DMS153 (cell line): ENCODE measurements around the gene ZNF681.
"Not testable (repeated sequence)": the region's sequence is repeated elsewhere in the genome, so short reads cannot be mapped to it uniquely, and the experiment has no call there.

Experiments
- DNase-seq: peaks from one replicate; lab custom pipeline; 2025; lab: John Stamatoyannopoulos, UW

ZNF681 gene

DNA sequence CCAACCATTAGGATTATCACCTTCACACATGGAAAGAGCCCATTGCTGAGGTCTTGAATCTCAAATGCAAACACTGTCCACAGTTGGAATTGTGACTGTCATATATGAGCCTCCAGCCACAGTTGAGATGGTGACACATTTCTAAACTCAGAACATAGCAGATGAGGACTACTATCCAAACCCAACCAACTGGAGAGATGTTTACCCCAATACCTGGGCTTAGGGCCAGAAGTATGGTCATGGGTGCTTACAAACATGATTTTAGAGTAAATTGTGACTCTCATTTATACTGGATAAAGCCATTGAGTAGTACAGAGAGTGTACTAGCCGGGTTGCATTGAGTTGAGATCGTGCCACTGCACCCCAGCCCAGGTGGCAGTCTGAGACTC lies 14.0 kb upstream of the ZNF681 start:
- DNase-seq = no peak

DNA sequence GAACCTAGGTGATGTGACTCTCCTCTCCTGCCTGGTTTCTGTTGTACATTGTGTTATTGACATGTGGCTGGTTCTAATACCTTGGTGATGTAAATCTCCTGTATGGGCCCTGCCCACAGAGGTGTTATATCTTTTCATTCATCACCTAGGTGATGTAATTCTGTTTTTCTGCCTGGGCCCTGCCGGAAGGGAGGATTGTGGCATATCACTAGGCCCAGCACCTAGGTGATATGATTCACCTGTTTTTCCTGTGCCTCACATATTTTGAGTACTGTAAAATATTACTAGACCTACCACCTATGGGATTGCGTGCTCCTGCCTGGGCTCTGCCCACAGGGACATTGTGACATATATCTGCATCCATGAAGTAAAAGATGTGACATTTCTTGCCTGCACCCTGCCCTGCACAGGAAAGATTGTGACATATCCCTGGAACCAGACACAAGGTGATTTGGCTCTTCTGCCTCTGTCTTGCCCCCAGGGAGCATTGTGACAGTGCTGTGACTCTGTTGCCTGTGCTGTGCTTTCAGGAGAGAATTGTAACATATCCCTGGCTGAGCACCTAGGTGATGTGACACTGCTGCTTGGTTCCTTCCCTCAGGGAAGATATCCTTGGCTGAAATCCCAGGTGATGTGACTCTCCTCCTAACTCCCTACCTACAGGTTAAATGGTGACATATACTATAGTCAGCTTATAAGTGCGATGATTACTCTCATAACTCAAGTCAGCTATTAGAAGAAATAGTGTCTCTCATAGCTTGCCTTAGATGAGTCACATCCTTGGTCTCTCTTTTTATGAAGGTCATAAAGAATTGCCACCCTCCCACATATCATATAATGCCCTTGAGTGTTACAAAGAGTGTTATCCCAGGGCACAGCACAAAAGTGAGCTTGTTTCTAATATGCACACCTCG lies 13.3 kb upstream of the ZNF681 start:
- DNase-seq = no peak

DNA sequence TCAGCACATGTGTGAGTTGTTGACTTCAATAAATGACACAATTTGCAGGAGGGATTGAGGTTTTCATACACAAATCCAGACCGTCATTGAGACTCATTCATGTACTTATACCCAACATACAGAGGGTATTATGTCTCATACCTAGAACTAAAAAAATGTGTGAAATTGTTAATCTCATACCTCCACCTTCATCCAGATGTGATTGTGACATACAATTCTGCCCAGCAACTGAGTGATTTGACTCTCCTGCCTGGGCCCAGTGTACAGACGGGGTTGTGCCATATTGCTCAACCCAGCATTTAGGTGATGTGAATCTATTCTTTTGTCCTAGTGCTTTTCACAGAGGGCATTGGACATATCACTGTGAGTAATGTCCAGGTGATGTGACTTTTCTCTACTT lies 12.6 kb upstream of the ZNF681 start:
- no peak for DNase-seq

GRCh38 chr19:23770672-23771250 lies 12.1 kb upstream of the ZNF681 start:
- DNase-seq = no peak

- DNase-seq = no peak
Measured at GRCh38 chr19:23769691-23770468, 11.2 kb upstream of the ZNF681 start.

- DNase-seq = no peak
Measured at GRCh38 chr19:23766951-23767350, 8.3 kb upstream of the ZNF681 start.

- no peak for DNase-seq
Measured at GRCh38 chr19:23764781-23765180, 6.1 kb upstream of the ZNF681 start.

DNA sequence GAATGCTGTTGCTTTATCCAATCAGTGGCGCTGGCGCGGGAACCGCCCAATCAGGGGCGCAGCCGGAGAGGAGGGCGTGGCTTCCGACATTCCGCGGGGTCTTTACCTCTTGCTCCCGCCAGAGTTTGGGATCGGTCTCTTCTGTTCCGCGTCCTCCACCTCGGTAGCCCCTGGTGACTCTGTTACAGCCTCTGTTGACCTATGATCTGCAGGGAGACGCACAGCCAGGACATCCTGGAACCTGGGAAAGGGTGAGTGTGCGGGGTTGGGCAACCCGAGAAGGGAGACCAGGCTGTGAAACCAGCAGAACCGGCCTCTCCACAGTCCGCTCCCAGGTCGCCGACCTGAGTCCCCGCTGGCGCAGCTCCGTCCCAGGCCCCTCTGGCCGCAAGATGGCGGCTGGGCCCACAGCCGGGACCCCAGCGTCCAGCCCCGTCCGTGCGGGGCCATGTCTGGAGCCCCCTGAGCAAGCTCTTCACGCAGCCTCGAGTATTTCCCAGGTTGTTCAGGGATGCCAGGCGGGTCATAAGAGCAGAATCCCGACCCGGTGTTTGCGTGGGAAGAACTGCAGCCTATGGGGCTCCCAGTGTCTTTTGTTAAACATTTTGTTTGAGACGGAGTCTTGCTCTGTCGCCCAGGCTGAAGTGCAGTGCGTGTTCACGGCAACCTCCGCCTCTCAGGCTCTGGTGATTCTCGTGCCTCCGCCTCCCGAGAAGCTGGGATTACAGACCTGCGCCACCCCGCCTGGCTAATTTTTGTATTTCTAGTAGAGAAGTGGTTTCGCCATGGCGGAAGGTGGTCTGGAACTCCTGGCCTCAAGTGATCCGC lies 4.4 kb upstream of the ZNF681 start:
- peak; percentile 80 for DNase-seq

GRCh38 chr19:23762548-23762883 lies 3.8 kb upstream of the ZNF681 start:
- no peak for DNase-seq

- DNase-seq = not testable (repeated sequence)
Measured at GRCh38 chr19:23760326-23760725, 1.6 kb upstream of the ZNF681 start.

- not testable (repeated sequence) for DNase-seq
Measured at GRCh38 chr19:23743633-23744232, 15.0 kb downstream of the ZNF681 start.

DNA sequence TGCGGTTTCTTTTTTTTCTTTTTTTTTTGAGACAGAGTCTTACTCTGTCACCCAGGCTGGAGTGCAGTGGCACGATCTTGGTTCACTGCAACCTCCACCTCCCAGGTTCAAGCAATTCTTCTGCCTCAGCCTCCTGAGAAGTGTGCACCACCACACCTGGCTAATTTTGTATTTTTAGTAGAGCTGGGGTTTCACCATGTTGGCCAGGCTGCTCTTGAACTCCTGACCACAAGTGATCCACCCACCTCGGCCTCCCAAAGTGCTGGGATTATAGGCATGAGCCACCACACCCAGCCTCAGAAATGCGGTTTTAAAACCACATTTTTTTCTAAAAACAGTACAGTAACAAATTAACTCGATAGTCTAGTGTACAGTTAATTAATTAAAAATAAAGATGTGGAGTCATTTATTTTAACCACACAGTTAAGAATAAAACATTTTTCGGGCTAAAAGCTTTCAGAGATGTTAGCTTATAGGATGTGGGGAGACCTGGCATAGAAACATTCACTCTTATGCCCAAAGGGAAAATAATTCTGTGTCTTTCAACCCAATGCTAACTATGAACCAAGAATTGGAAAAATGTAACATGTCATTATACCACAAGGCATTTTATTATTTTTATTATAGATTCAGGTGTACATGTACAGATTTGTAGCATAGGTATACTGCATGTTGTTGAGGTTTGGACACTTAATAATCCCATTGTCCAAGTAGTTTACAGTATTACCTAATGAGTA lies 27.8 kb downstream of the ZNF681 start:
- DNase-seq = not testable (repeated sequence)

DNA sequence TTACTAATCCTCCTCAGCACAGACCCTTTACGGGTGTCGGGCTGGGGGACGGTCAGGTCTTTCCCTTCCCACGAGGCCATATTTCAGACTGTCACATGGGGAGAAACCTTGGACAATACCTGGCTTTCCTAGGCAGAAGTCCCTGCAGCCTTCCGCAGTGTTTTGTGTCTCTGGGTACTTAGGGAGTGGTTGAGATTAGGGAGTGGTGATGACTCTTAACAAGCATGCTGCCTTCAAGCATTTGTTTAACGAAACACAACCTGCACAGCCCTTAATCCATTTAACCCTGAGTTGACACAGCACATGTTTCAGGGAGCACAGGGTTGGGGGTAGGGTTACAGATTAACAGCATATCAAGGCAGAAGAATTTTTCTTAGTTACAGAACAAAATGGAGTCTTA lies 34.5 kb downstream of the ZNF681 start:
- not testable (repeated sequence) for DNase-seq

DNA sequence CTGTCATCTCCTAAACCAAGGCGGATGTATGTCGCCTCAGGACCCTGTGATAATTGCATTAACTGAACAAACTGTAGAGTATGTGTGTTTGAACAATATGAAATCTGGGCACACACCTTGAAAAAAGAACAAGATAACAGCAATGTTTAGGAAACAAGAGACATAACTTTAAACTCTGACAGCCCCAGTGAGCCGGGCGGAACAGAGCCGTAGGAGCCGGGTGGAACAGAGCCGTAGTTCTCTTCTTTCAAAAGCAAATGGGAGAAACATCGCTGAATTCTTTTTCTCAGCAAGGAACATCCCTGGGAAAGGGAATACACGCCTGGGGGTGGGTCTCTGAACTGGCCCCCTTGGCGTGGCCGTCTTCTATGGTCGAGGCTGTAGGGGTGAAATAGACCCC lies 39.9 kb downstream of the ZNF681 start:
- no peak for DNase-seq

DNA sequence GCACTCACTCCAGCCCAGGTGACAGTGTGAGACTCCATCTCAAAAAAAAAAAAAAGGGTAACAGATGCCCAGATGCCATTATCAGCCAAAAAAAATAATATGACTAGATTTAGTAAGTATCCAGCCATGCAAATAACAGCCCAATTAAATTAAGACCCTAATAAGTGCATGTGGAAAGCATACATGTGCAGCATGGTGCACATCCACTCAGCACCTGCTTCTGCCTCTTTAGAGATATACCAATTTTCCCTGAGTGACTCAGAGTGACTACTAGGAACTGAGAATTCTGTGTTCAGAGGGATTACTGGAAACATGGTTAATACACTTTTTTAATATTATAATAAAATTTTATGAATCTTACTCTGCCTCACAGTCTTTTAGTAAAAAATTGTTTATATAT lies 41.9 kb downstream of the ZNF681 start:
- DNase-seq = no peak

DNA sequence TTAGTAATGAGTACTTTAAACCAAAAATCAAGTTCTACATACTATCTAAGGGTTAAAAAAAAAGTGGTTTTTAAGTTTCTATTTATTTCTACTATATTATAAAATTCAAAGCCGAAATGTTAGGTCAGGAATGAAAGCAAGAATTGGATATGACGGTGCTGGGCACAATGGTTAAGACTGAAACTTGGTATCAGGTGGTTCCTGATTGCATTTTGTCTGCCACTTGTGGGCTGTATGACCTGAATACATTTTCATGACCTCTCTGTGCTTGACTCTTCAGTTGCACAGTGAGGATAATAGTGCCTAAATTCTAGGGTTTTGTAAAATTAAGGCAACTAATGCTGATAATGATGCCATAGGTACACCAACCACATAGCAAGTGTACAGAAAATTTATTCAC lies 49.3 kb downstream of the ZNF681 start:
- DNase-seq = no peak

GRCh38 chr19:23706657-23707056 lies 52.0 kb downstream of the ZNF681 start:
- DNase-seq = no peak

GRCh38 chr19:23699521-23699860 lies 59.2 kb downstream of the ZNF681 start:
- no peak for DNase-seq

GRCh38 chr19:23698711-23699520 lies 59.8 kb downstream of the ZNF681 start:
- DNase-seq = no peak

DNA sequence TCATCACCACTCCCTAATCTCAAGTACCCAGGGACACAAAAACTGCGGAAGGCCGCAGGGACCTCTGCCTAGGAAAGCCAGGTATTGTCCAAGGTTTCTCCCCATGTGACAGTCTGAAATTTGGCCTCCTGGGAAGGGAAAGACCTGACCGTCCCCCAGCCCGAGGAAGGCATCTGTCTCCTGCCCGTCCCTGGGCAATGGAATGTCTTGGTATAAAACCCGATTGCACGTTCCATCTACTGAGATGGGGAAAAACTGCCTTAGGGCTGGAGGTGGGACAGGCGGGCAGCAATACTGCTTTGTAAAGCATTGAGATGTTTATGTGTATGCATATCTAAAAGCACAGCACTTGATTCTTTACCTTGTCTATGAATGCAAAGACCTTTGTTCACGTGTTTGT lies 65.8 kb downstream of the ZNF681 start:
- DNase-seq = not testable (repeated sequence)
